HEK293 (cell line): ENCODE measurements around the gene FLNC.

Source experiments
- CTCF ChIA-PET: fragments of 350-600 bp; formaldehyde crosslinking; extraction: SDS; loops from one replicate; lab custom pipeline; 2021; ENCODE audit warnings: antibody characterized with exemption; lab: Yijun Ruan, JAX
- POLR2A ChIA-PET: fragments of 300-600 bp; formaldehyde crosslinking; extraction: SDS; loops from one replicate; lab custom pipeline; 2020; ENCODE audit warnings: antibody characterized with exemption, inconsistent platforms; lab: Yijun Ruan, JAX
- H3K27ac ChIP-seq: fragments of 200-500 bp; sonication (Bioruptor generic); 2 replicates; pipeline ENCODE4 v1.5.1; 2014; ENCODE audit warnings: low read depth, low read length, control low read depth, inconsistent platforms; ENCODE audit errors: extremely low read depth
- H3K36me3 ChIP-seq, 2 experiments: fragments of 200-500 bp in 1 of 2; sonication (Bioruptor generic) in 1 of 2; 1 replicate in 1 of 2; 2 replicates in 1 of 2; pipeline ENCODE4 v1.5.1; 2014 to 2017; ENCODE audit warnings: inconsistent platforms in 2 of 2, low read length in 2 of 2; ENCODE audit not compliant: control insufficient read depth in 2 of 2, insufficient read depth in 1 of 2
- H3K4me1 ChIP-seq: fragments of 200-500 bp; sonication (Bioruptor generic); 2 replicates; pipeline ENCODE4 v1.5.1; 2014; ENCODE audit warnings: mild to moderate bottlenecking, low read length, inconsistent platforms; ENCODE audit not compliant: control insufficient read depth, insufficient read depth
- H3K4me3 ChIP-seq: 2 replicates; pipeline ENCODE4 v1.5.1; 2011; ENCODE audit warnings: low read depth, mild to moderate bottlenecking, control low read depth, low read length, moderate library complexity
- H3K9me3 ChIP-seq: fragments of 200-500 bp; sonication (Bioruptor generic); 2 replicates; pipeline ENCODE4 v1.5.1; 2014; ENCODE audit warnings: low read depth, low read length, inconsistent platforms; ENCODE audit not compliant: control insufficient read depth, insufficient read depth
- FEZF1 ChIP-seq: fragments of 450-650 bp; formaldehyde crosslinking; IDR thresholded peaks from 2 replicates; pipeline ENCODE4 v1.5.1; 2016; ENCODE audit warnings: missing biosample characterization, missing genetic modification characterization
- HOXC10 ChIP-seq: sonication (generic); formaldehyde crosslinking; IDR thresholded peaks from 2 replicates; pipeline ENCODE4 v1.8.1; 2023; ENCODE audit warnings: mild to moderate bottlenecking, missing genetic modification reagents
- KLF7 ChIP-seq: fragments of 450-650 bp; formaldehyde crosslinking; IDR thresholded peaks from 2 replicates; pipeline ENCODE4 v1.5.1; 2016; ENCODE audit warnings: missing biosample characterization, missing genetic modification characterization, borderline replicate concordance
- PRDM2 ChIP-seq: fragments of 450-650 bp; formaldehyde crosslinking; IDR thresholded peaks from 2 replicates; pipeline ENCODE4 v1.5.1; 2016; ENCODE audit warnings: missing biosample characterization, missing genetic modification characterization, borderline replicate concordance
- ZEB2 ChIP-seq: fragments of 450-650 bp; formaldehyde crosslinking; IDR thresholded peaks from 2 replicates; pipeline ENCODE4 v1.5.1; 2016; ENCODE audit warnings: missing biosample characterization, missing genetic modification characterization
- ZNF146 ChIP-seq: fragments of 450-650 bp; formaldehyde crosslinking; IDR thresholded peaks from 2 replicates; pipeline ENCODE4 v1.5.1; 2016; ENCODE audit warnings: missing biosample characterization, missing genetic modification characterization
- ZNF184 ChIP-seq: fragments of 450-650 bp; IDR thresholded peaks from 2 replicates; pipeline ENCODE4 v1.5.1; 2018; ENCODE audit warnings: missing biosample characterization, mild to moderate bottlenecking, missing genetic modification characterization
- ZNF24 ChIP-seq: fragments of 450-650 bp; formaldehyde crosslinking; IDR thresholded peaks from 2 replicates; pipeline ENCODE4 v1.5.1; 2016; ENCODE audit warnings: missing biosample characterization, missing genetic modification characterization
- ZNF426 ChIP-seq: fragments of 450-650 bp; formaldehyde crosslinking; IDR thresholded peaks from 2 replicates; pipeline ENCODE4 v1.5.1; 2017; ENCODE audit warnings: missing biosample characterization, missing genetic modification characterization, mild to moderate bottlenecking, inconsistent platforms, moderate library complexity
- ZNF433 ChIP-seq: fragments of 450-650 bp; formaldehyde crosslinking; IDR thresholded peaks from 2 replicates; pipeline ENCODE4 v1.5.1; 2016; ENCODE audit warnings: missing biosample characterization, missing genetic modification characterization, low read depth
- ZNF501 ChIP-seq: fragments of 450-650 bp; formaldehyde crosslinking; IDR thresholded peaks from 2 replicates; pipeline ENCODE4 v1.5.1; 2016; ENCODE audit warnings: missing biosample characterization, missing genetic modification characterization
- ZNF544 ChIP-seq: fragments of 450-650 bp; formaldehyde crosslinking; IDR thresholded peaks from 2 replicates; pipeline ENCODE4 v1.5.0; 2017; ENCODE audit warnings: missing biosample characterization, missing genetic modification characterization
- ZNF629 ChIP-seq: fragments of 450-650 bp; formaldehyde crosslinking; IDR thresholded peaks from 2 replicates; pipeline ENCODE4 v1.5.1; 2017; ENCODE audit warnings: missing biosample characterization, missing genetic modification characterization
- ZNF639 ChIP-seq: fragments of 450-650 bp; formaldehyde crosslinking; IDR thresholded peaks from 2 replicates; pipeline ENCODE4 v1.5.1; 2016; ENCODE audit warnings: missing biosample characterization, missing genetic modification characterization
- ZNF658 ChIP-seq: fragments of 450-650 bp; formaldehyde crosslinking; IDR thresholded peaks from 2 replicates; pipeline ENCODE4; 2016; ENCODE audit warnings: missing biosample characterization, missing genetic modification characterization
- TF ChIP-seq, protein P1 (sequence below): fragments of 450-650 bp; formaldehyde crosslinking; IDR thresholded peaks from 2 replicates; pipeline ENCODE4 v1.5.1; 2016; ENCODE audit warnings: missing biosample characterization, missing genetic modification characterization, low read depth
- TF ChIP-seq, protein P2 (sequence below): fragments of 450-650 bp; formaldehyde crosslinking; IDR thresholded peaks from 2 replicates; pipeline ENCODE4 v1.5.1; 2016; ENCODE audit warnings: missing biosample characterization, missing genetic modification characterization, low read depth

The FLNC gene

DNA sequence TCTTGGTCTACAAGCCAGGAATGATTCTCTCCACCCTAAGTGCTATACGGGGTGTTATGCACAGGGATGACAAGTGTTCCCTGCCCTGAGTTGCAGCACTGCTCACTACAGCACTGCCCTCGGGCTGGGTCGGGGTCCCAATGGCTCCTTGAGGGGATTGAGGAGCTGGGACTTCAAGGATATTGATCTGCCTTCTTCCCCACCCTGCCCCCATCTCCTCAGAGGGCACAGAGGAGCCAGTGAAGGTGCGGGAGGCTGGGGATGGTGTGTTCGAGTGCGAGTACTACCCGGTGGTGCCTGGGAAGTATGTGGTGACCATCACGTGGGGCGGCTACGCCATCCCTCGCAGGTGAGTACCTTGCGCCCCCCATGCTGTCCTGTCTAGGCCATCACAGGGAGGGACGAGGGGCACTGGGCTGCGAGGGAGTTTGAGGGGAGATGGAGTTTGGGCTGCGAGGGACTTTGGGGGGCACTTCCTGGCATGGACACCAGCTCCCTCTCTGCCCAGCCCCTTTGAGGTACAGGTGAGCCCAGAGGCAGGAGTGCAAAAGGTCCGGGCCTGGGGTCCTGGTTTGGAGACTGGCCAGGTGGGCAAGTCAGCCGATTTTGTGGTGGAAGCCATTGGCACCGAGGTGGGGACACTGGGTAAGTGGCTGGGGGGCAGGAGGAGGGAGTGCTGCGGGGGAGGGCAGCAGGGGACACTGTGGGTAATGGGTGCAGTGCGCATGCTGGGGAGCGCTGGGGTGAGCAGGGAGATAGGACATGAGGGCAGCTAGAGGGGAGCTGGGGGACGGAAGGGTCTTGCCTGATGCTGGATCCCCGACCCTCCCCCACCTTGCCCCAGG lies 10.3 kb downstream of the FLNC start:
- Histone ChIP-seq H3K4me3 (no peak overlapping the region), H3K9me3 (no peaks in the 10 kb centered on the region)
- POLR2A ChIA-PET: no interaction called here
- CTCF ChIA-PET: interaction anchor here (0.6 to 3.1 kb wide), 9 partner anchors 8 to 340 kb away, joined by 3 to 17 read pairs (median 4); partner anchors contain the start of gene ATP6V1F
- TF ChIP-seq PRDM2 (tag by site-specific recombination) (no peak), ZNF24 (tag by site-specific recombination) (no peak), ZNF639 (tag by site-specific recombination) (no peak), ZNF184 (no peak), ZEB2 (tag by site-specific recombination) (no peak), ZNF426 (tag by site-specific recombination) (no peak), ZNF629 (tag by site-specific recombination) (no peak), KLF7 (no peak), ZNF544 (tag by site-specific recombination) (no peak), FEZF1 (no peak)
- TF ChIP-seq, all 188 proteins: peak for 0
- Histone ChIP-seq H3K36me3 (peaks cover 0 to 98% of the 10 kb centered on the region in 2 experiments; a peak in 1 of 3 replicates), H3K27ac (no peak overlapping the region), H3K4me1 (no peaks in the 10 kb centered on the region)

DNA sequence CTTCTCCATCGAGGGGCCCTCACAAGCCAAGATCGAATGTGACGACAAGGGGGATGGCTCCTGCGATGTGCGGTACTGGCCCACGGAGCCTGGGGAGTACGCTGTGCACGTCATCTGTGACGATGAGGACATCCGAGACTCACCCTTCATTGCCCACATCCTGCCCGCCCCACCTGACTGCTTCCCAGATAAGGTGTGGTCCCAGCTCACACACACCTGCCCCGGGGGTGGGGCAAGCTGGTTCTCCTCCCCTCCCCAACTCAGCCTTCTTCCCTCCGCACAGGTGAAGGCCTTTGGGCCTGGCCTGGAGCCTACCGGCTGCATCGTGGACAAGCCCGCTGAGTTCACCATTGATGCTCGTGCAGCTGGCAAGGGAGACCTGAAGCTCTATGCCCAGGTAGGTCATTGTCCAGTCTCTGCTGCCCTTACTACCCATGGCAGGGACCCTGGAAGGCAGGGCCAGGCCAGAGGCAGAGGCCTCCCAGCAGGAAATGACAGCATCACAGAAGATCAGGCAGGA lies 11.0 kb downstream of the FLNC start:
- ChIA-PET CTCF (interaction anchor here (0.6 to 3.1 kb wide), 7 partner anchors 8 to 339 kb away, joined by 3 to 17 read pairs (median 4); partner anchors contain the start of gene ATP6V1F), POLR2A (no interaction called here)
- Histone ChIP-seq H3K4me3 (no peak overlapping the region), H3K27ac (no peak overlapping the region), H3K4me1 (no peaks in the 10 kb centered on the region), H3K9me3 (no peaks in the 10 kb centered on the region), H3K36me3 (peaks cover 0 to 97% of the 10 kb centered on the region in 2 experiments; a peak in 1 of 3 replicates)
- TF ChIP-seq HOXC10 (CRISPR knock-in tag) (no peak), ZNF146 (tag by site-specific recombination) (no peak), ZNF501 (tag by site-specific recombination) (no peak), ZNF658 (tag by site-specific recombination) (no peak), ZNF433 (tag by site-specific recombination) (no peak)
- TF ChIP-seq, protein P1, sequence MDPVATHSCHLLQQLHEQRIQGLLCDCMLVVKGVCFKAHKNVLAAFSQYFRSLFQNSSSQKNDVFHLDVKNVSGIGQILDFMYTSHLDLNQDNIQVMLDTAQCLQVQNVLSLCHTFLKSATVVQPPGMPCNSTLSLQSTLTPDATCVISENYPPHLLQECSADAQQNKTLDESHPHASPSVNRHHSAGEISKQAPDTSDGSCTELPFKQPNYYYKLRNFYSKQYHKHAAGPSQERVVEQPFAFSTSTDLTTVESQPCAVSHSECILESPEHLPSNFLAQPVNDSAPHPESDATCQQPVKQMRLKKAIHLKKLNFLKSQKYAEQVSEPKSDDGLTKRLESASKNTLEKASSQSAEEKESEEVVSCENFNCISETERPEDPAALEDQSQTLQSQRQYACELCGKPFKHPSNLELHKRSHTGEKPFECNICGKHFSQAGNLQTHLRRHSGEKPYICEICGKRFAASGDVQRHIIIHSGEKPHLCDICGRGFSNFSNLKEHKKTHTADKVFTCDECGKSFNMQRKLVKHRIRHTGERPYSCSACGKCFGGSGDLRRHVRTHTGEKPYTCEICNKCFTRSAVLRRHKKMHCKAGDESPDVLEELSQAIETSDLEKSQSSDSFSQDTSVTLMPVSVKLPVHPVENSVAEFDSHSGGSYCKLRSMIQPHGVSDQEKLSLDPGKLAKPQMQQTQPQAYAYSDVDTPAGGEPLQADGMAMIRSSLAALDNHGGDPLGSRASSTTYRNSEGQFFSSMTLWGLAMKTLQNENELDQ (tag by site-specific recombination): no peak
- TF ChIP-seq, protein P2, sequence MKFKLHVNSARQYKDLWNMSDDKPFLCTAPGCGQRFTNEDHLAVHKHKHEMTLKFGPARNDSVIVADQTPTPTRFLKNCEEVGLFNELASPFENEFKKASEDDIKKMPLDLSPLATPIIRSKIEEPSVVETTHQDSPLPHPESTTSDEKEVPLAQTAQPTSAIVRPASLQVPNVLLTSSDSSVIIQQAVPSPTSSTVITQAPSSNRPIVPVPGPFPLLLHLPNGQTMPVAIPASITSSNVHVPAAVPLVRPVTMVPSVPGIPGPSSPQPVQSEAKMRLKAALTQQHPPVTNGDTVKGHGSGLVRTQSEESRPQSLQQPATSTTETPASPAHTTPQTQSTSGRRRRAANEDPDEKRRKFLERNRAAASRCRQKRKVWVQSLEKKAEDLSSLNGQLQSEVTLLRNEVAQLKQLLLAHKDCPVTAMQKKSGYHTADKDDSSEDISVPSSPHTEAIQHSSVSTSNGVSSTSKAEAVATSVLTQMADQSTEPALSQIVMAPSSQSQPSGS: no peak
